ENCODE results near the gene KRT78. TPM values are rescaled to one million over a fixed set of nuclear protein-coding genes. Genes with fewer than 3 reads are reported as not detected.

Gene KRT78
- total and polyA plus RNA-seq, 9 of the 15 experiments (the other 6 are each of a cell fraction or from before 2014, with no cell fraction given) = not detected

- TF ChIP-seq RERE (CRISPR knock-in tag; IDR thresholded peaks at IDR 0.05; ENCODE audit: borderline replicate concordance) (no peak), HNRNPK (IDR thresholded peaks at IDR 0.05; ENCODE audit: low read depth, low read length, poor library complexity, severe bottlenecking) (no peak), BMI1 (IDR thresholded peaks at IDR 0.05; ENCODE audit: low read length) (no peak), ZNF140 (CRISPR knock-in tag; IDR thresholded peaks at IDR 0.05) (no peak), FOXA1 (IDR thresholded peaks at IDR 0.05; ENCODE audit: borderline replicate concordance) (no peak), MEIS2 (IDR thresholded peaks at IDR 0.05; ENCODE audit: partially characterized antibody) (peak; percentile 37), CREM (IDR thresholded peaks at IDR 0.05; ENCODE audit: low read depth) (0 out of 2 replicates have a peak, but pooled peaks have one; percentile 18), ARID3A (IDR thresholded peaks at IDR 0.05; ENCODE audit: borderline replicate concordance, low read depth, low read length) (0 out of 2 replicates have a peak, but pooled peaks have one; percentile 23), GATAD2B (IDR thresholded peaks at IDR 0.05; ENCODE audit: borderline replicate concordance) (0 out of 2 replicates have a peak, but pooled peaks have one; percentile 37), SIN3B (IDR thresholded peaks at IDR 0.05; ENCODE audit: low read depth) (0 out of 2 replicates have a peak, but pooled peaks have one; percentile 14), RB1 (IDR thresholded peaks at IDR 0.05; ENCODE audit: low read depth) (peak; percentile 63; the same call in 1 of the 2 replicates), L3MBTL2 (IDR thresholded peaks at IDR 0.05) (peak; percentile 45; the same call in 1 of the 2 replicates), SRSF3 (IDR thresholded peaks at IDR 0.05; ENCODE audit: insufficient read depth, low read length) (no peak), RBFOX2 (IDR thresholded peaks at IDR 0.05; ENCODE audit: low read depth, low read length) (no peak), IRF2 (CRISPR knock-in tag; IDR thresholded peaks at IDR 0.05) (no peak), SRSF1 (IDR thresholded peaks at IDR 0.05; ENCODE audit: low read depth, low read length) (no peak), CHD2 (IDR thresholded peaks at IDR 0.05; ENCODE audit: low read depth, low read length) (no peak), MECOM (CRISPR knock-in tag; IDR thresholded peaks at IDR 0.05) (peak; percentile 64; the same call in 1 of the 2 replicates), BHLHE40 (IDR thresholded peaks at IDR 0.05; ENCODE audit: low read length) (0 out of 2 replicates have a peak, but pooled peaks have one; percentile 32), JUND (IDR thresholded peaks at IDR 0.05; ENCODE audit: borderline replicate concordance, low read depth, low read length) (peak; percentile 51; the same call in 1 of the 2 replicates), JUND (tag; IDR thresholded peaks at IDR 0.05; ENCODE audit: borderline replicate concordance, low read depth, low read length) (no peak)
These were observed 21.8 kb upstream of the KRT78 start (continued) for GRCh38 chr12:52870361-52871290.

Data from K562 (cell line).